ENCODE measurements around the gene CD34. TPM values are rescaled to one million over a fixed set of nuclear protein-coding genes. Genes with fewer than 3 reads are reported as not detected.

Gene CD34
- total RNA-seq, 2 experiments from 2014 or later, result not detected

DNA sequence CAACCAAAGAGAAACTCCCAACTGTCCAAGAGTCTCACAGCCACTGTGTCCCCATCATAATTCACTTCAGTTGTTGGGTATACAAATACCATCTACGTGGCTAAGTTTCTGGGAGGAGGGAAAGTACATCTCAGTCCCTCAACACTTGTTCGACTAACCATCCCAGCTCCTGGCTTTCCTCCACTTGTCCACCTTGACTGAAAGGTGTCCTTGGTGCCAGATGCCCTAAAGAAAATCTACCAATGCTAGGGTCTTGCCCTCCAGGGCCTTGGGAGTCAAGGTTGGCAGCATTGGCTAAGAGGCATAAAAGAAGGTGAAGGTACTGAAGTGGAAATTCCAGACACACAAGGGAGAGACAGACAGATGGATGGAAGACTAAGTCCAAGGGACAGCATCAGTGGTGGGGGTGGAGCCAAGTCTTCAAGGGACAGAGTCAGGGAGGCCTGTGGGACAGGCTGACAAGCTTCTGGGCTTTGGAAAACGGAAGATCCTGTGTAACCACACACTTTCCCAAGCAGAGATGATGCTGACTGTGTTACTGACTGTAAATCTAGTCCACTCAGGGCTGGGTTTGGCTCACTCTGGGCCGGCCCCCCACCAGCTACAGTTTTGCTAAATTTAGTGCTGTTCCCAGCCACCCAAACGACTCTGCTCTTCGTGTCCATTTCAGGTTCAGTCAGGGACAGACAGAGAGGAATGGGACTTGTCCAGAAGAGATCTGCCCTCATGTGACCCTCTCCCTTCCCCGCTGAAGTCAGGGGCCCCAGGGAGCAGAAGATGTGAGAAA is 60.1 kb downstream of the CD34 start:
- POLR2A ChIA-PET, result interaction anchor here (0.6 kb wide), 1 partner anchor 9 kb away, joined by 3 read pairs; no protein-coding TSS in a partner anchor
- BruUV-seq (replicated peaks), result no TSS peak
- H3K27ac ChIP-seq (ENCODE audit: low read depth, low read length, poor library complexity, severe bottlenecking), result no peak overlapping the region
- no peaks in the 10 kb centered on the region for H3K36me3 ChIP-seq (ENCODE audit: insufficient read depth, low read length)
- H3K4me2 ChIP-seq (ENCODE audit: low read length), result no peak overlapping the region
- CTCF ChIA-PET (ENCODE audit: unreplicated experiment), result interaction anchor here (0.6 kb wide), 1 partner anchor 112 kb away, joined by 6 read pairs; no protein-coding TSS in a partner anchor
- H3K9me3 ChIP-seq (ENCODE audit: low read length), result no peaks in the 10 kb centered on the region
- H3K79me2 ChIP-seq (ENCODE audit: insufficient read depth, low read depth, low read length), result no peaks in the 10 kb centered on the region
- no peaks in the 10 kb centered on the region for H3K4me1 ChIP-seq (ENCODE audit: insufficient read depth, low read length, poor library complexity, severe bottlenecking)
- no peak for TF ChIP-seq EZH2phosphoT487 (IDR thresholded peaks at IDR 0.05; ENCODE audit: borderline replicate concordance, low read depth, low read length)
- TF ChIP-seq CTCF (conservative IDR thresholded peaks at IDR 0.05; ENCODE audit: low read length), result no peak
- H3K9me2 ChIP-seq (ENCODE audit: insufficient read depth, low read length), result no peaks in the 10 kb centered on the region
- no peak overlapping the region for H3K4me3 ChIP-seq (ENCODE audit: low read depth, low read length, poor library complexity, severe bottlenecking)
- DNase-seq (ENCODE audit: low spot score), result no peak
- H2AFZ ChIP-seq (ENCODE audit: low read length), result no peak overlapping the region
- H4K20me1 ChIP-seq (ENCODE audit: insufficient read depth, low read length), result no peaks in the 10 kb centered on the region
- intact Hi-C loops (cut with micrococcal nuclease; ENCODE audit: unreplicated experiment), result no loop called here

DNA sequence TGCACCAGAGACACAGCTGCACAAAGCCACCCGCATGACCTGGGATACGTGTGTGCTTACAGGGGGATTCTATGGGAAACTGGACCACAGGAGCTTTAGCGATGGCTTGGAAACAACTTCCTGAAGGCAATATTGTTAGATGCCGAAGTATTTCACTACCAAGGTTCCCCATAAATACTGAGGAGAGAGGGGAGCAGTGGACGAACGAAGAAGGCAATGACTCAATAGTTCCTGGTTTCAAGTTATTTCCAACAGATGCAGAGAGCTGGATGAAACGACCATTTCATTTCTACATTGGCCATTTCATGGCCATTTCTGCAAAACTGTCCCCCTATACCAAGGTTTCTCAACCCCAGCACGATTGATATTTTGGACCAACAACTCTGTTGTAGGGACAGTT is 61.3 kb downstream of the CD34 start:
- H3K4me2 ChIP-seq (ENCODE audit: low read length), result no peak overlapping the region
- POLR2A ChIA-PET, result interaction anchor here (1.4 kb wide), 1 partner anchor 20 kb away, joined by 4 read pairs; no protein-coding TSS in a partner anchor
- TF ChIP-seq CTCF (conservative IDR thresholded peaks at IDR 0.05; ENCODE audit: low read length) (no peak), EZH2phosphoT487 (IDR thresholded peaks at IDR 0.05; ENCODE audit: borderline replicate concordance, low read depth, low read length) (no peak)
- intact Hi-C loops (cut with micrococcal nuclease; ENCODE audit: unreplicated experiment), result no loop called here
- no peak overlapping the region for H2AFZ ChIP-seq (ENCODE audit: low read length)
- DNase-seq (ENCODE audit: low spot score), result no peak
- CTCF ChIA-PET (ENCODE audit: unreplicated experiment), result no interaction called here
- H3K79me2 ChIP-seq (ENCODE audit: insufficient read depth, low read depth, low read length), result no peaks in the 10 kb centered on the region
- no peaks in the 10 kb centered on the region for H3K4me1 ChIP-seq (ENCODE audit: insufficient read depth, low read length, poor library complexity, severe bottlenecking)
- no peak overlapping the region for H3K27ac ChIP-seq (ENCODE audit: low read depth, low read length, poor library complexity, severe bottlenecking)
- H3K9me2 ChIP-seq (ENCODE audit: insufficient read depth, low read length), result no peaks in the 10 kb centered on the region
- no TSS peak for BruUV-seq (replicated peaks)
- no peaks in the 10 kb centered on the region for H3K9me3 ChIP-seq (ENCODE audit: low read length)
- H3K4me3 ChIP-seq (ENCODE audit: low read depth, low read length, poor library complexity, severe bottlenecking), result no peak overlapping the region
- H3K36me3 ChIP-seq (ENCODE audit: insufficient read depth, low read length), result no peaks in the 10 kb centered on the region
- H4K20me1 ChIP-seq (ENCODE audit: insufficient read depth, low read length), result no peaks in the 10 kb centered on the region

DNA sequence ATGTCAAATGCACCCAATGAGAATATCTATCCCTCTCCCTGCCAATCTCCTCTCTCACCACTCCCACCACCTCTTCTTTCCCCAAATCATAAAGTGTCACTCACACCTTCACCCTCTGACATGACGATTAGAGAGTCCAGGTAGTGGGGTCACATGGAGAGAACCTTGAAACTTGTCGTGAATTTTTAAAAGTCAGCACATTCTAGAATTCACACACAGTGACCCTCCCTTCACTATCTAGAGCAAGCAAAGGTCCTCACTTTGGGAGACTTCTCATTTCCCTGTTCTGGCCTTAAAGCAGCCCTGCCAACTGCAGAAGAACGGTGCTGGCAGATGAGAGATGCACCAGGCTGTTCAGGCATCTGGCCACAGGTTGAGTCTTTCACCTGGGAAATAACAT is 61.9 kb downstream of the CD34 start:
- no peaks in the 10 kb centered on the region for H3K9me2 ChIP-seq (ENCODE audit: insufficient read depth, low read length)
- no peaks in the 10 kb centered on the region for H4K20me1 ChIP-seq (ENCODE audit: insufficient read depth, low read length)
- no TSS peak for BruUV-seq (replicated peaks)
- H3K4me3 ChIP-seq (ENCODE audit: low read depth, low read length, poor library complexity, severe bottlenecking), result no peak overlapping the region
- H2AFZ ChIP-seq (ENCODE audit: low read length), result no peak overlapping the region
- intact Hi-C loops (cut with micrococcal nuclease; ENCODE audit: unreplicated experiment), result no loop called here
- H3K9me3 ChIP-seq (ENCODE audit: low read length), result no peaks in the 10 kb centered on the region
- POLR2A ChIA-PET, result interaction anchor here (1.4 kb wide), 1 partner anchor 21 kb away, joined by 4 read pairs; no protein-coding TSS in a partner anchor
- DNase-seq (ENCODE audit: low spot score), result no peak
- no peaks in the 10 kb centered on the region for H3K79me2 ChIP-seq (ENCODE audit: insufficient read depth, low read depth, low read length)
- TF ChIP-seq EZH2phosphoT487 (IDR thresholded peaks at IDR 0.05; ENCODE audit: borderline replicate concordance, low read depth, low read length) (no peak), CTCF (conservative IDR thresholded peaks at IDR 0.05; ENCODE audit: low read length) (no peak)
- H3K4me1 ChIP-seq (ENCODE audit: insufficient read depth, low read length, poor library complexity, severe bottlenecking), result no peaks in the 10 kb centered on the region
- H3K27ac ChIP-seq (ENCODE audit: low read depth, low read length, poor library complexity, severe bottlenecking), result no peak overlapping the region
- no peak overlapping the region for H3K4me2 ChIP-seq (ENCODE audit: low read length)
- no peaks in the 10 kb centered on the region for H3K36me3 ChIP-seq (ENCODE audit: insufficient read depth, low read length)
- CTCF ChIA-PET (ENCODE audit: unreplicated experiment), result no interaction called here
